ENCODE data around the gene RAB38.

Gene RAB38

DNA sequence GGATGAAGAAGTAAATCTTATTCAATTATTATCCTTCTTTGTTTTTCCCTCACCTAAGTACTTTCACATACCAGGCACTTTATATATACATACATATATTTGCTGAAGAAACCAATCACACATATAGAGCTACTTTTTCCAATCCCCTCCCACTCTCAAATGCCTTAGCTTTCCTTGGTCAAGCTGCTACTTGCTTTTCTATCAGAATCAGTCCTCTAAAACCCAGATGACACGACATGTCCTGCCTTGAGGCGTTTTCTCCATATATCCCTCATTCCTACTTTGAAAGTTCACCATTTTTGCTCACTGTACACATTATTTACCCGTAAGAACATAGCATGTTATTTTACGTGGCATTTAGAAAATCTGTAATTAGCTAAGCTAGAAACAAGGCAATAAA is 5.4 kb downstream of the RAB38 start:
- no peak for DNase-seq (ENCODE audit: low spot score)

DNA sequence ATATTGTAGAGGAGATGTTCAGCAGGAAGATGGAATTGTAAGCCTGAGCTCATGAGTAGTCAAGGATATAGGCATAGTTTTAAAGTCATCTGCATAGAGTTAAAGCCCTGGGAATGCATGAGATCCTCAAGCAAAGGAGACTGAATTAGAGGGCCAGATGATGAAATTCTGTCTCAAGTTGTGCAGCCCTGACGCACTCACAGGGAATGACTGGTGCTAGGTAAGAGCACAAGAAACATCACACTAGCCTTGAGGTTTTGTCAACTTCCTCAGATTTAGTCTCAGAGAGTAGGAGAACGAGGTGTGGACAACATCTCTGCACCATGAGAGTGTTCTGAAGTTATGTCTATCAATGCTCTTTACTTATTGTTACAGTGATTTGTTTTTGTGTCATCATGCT is 5.8 kb downstream of the RAB38 start:
- no peak for DNase-seq (ENCODE audit: low spot score)

DNA sequence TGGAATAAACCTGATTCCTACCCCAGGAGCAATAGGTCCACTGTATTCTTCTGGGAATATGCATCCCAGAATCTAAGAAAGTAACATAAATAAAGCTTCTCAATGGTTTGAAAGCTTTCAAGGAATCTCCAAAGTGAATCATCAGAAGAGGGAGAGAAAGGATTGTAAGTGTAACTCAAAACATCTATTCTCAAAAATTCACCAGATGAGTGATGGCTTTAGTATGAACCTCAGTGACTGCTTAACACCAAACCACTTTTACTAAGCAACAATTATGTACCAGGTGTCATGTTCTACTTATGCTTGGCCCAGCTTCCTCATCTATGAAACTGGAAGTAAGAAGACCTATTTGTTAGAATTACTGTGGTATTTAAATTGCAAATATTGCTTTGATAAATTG is 7.4 kb downstream of the RAB38 start:
- DNase-seq (ENCODE audit: low spot score), result no peak

DNA sequence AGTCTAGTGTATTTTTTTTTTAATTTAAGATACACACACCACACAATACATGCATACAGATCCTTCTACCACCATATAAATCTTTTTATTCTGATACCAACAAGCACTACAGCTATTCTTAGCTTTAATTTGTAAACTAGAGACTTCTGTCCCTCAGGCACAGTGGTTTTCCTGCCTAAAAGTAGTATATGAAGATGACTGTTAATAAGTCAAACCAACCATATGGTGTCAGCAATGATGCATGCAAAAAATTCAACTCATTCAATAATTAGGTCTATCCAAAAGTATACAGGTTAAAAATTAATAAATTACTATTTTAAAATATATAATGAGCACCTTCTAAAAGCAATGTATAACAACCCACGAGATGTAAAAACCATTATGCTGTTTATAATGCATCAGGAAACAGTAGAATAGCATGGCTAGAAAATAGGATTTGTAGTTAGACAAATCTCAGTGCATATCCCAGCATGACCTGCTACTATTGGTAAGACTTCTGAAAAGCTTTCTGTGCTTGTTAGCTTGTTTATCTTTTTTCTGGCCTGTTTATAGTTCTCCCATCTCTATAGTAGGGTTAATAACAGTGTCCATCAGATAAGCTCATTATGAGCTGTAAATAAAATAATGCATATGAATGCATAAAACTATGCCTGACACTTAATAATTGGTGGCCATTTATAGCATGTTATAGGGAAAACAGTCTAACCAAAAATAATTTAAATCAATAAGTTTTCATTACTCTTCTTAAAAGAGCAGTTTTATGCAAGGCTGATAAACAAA is 10.2 kb downstream of the RAB38 start:
- DNase-seq (ENCODE audit: low spot score), result no peak

DNA sequence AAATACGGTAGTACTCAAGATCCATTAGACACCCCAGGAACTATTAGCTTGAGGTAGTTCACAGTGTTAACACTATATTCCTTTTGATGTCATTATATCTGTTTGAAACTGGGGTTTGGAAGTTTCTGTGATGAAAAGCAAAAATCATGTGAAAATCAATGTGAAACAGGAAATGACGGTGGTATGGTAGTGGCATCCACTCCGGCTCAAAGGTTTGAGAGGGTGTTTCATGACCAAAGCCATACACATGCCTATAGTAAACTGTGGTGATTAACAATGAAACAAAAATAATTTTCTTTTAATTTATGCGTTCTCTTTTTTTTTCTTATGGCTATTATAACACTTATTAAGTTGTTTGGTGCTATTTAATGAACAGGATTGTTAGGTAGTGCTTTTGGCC is 10.9 kb downstream of the RAB38 start:
- no peak for DNase-seq (ENCODE audit: low spot score)

DNA sequence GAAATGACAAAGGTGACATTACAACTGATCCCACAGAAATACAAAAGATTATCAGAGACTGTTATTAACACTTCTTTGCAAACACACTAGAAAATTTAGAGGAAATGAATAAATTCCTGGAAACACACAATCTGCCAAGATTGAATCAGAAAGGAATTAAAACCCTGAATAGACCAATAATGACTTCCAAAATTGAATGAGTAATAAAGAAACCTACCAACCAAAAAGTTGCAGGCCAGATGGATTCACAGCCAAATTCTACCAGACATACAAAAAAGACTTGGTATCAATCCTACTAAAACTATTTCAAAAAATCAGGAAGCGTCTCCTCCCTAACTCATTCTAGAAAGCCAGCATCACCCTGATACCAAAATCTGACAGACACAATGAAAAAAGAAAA is 17.2 kb downstream of the RAB38 start:
- DNase-seq (ENCODE audit: low spot score), result no peak

DNA sequence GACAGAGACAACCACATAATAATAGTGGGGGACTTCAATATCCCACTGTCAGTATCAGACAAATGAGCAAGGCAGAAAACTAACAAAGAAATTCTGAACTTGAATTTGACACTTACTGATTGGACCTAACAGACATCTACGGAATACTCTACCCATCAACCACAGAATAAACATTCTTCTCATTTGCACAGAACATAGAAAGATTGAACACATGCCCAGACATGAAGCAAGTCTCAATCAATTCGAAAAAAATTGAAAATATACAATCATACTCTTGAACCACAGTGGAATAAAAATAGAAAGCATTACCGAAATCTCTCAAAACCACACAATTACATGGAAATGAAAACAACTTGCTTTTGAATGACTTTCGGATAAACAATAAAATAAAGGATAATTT is 17.9 kb downstream of the RAB38 start:
- no peak for DNase-seq (ENCODE audit: low spot score)

DNA sequence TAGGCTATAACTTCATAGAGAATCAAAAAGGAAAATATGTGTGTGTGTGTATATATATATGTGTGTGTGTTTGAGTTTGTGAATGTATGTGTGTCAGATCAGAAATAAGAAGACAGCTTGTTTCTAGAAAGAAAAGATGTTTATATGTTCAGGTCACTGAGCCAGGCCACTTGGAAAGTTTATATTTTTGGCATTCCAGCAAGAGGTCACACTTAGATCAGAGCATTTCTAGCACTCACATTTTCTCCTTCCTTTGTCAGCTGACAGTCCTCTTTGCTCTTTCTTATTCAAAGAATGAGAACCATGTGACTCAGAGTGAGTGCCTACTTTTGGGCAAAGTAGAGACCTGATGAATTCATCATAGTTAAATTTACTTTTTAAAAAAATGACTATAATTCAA is 22.9 kb downstream of the RAB38 start:
- DNase-seq (ENCODE audit: low spot score), result no peak

DNA sequence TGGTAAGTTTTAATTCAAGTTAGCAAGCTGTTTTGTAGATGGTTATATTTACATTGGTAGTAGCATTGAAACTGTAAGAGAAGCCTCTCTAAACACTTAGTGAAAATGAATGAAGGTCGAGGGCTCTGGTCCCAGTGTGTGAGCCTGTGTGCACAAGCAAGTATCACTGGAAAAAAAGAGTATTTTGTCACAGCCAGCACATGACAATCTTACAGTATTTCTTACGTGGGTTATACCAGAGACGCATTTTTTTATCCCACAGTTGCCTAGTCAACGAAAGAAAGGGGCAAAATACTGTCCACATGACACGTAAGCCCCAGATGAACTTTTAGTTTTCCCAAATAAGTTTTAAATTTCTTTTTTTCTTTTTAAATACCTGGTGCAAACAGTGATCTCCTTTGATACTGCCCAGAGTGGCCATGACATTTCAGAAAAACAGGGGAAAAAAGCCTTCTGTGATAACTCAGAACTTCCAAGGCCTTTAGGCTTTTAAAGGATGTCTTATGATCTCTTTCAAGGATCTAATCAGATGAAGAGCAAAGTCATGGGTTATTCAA is 23.5 kb downstream of the RAB38 start:
- DNase-seq (ENCODE audit: low spot score), result no peak

DNA sequence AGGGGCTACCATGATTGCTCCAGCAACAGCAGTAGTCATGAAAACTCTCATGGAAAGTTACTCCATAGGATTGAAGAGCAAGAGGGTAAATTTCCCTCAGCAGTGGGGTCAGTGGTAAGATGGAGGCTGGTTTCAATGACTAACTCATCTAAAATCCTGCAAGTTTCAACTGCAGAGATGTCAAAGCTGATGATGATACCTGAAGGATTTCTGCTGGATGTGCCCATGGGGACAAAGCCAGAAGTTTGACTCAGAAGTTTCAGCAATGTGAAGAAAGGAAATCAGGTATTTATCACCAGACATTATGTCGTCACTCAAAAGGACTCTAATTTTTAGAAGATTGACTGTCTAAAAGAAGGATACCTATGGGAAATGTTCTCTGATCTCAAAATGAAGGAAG is 29.1 kb downstream of the RAB38 start:
- DNase-seq (ENCODE audit: low spot score), result no peak

DNA sequence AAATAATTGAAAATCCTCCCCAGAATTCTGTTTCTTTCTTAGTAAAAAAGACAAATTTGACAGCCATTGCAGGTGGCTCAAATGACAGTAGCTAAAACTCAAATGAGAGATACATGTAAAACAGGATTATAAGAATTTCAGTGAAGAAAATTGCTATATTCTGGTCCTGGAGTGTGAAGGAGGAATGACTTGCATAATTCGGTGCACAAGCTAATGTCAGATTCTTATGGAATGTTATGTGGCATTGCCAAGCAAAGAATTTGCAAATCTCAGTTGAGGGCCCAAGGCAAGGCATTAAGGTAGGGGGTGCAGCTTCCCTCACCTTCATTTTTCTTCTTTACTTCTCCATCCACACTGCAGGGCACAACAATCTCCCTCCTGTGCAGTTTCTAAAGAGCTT is 35.4 kb downstream of the RAB38 start:
- DNase-seq (ENCODE audit: low spot score), result no peak

DNA sequence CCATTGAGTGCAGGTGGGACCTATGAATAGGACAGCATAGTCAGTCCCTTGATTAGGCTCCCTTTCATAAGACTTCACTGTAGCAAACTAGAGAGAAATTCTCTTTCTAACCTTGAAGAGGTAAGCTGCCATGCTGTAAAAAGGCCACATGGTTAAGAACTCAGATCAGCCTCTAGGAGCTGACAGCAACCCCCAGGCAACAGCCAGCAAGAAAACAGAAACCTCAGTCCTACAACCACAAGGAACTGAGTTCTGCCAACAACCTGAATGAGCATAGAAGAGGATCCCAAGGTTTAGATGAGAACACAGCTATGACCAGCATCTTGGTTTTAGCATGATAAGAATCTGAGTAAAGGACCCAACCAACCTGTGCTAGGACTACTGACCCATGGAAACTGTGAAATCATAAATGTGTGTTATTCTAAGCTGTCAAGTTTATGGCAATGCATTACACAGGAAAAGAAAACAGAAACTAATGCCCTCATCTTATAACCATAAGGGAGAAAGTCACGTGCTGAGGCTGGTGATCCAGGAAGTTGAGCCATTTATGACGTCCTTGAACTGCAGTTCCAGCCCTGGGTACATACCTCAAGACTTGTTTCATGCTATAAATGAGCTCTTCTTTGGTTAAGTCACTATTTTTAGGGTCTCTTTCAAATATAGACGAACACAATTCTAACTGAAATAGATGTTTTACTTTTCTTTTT is 43.3 kb downstream of the RAB38 start:
- no peak for DNase-seq (ENCODE audit: low spot score)

DNA sequence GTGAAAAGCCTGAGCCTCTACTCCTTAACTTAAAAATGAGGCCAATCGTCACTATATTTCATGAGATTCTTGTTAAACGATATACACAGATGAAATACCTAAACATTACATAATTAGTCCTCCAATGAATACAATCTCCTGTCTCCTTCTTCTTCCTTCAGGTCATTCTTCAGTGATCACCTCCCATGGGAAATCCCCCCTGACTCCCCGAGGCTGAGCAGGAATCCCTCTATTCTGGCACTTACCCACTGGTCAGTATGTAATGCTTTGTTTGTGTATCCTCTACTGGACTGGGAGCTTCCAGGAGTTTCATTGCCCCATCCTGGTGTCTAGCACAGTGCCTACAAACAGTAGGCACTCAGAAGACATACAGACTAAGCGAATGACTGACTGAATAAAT is 52.3 kb downstream of the RAB38 start:
- DNase-seq (ENCODE audit: low spot score), result no peak

DNA sequence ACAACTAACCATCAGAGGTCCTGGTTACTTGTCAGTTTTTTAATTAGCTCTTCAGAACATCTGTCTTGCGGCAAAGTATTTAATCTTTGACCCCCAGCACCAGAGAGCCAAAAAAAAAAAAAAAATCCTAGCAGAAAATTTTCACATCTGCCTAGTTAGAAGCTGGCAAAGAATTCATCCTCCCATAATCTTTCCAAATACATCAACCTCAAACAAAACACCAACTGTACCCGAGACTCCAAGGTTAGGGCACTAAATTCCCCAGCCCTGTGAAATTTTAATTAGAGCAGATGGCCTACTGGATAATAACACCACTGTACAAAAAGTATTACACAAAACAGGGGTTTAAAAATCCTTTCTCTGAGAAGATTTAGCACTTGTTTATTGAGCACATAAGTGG is 55.7 kb downstream of the RAB38 start:
- no peak for DNase-seq (ENCODE audit: low spot score)

DNA sequence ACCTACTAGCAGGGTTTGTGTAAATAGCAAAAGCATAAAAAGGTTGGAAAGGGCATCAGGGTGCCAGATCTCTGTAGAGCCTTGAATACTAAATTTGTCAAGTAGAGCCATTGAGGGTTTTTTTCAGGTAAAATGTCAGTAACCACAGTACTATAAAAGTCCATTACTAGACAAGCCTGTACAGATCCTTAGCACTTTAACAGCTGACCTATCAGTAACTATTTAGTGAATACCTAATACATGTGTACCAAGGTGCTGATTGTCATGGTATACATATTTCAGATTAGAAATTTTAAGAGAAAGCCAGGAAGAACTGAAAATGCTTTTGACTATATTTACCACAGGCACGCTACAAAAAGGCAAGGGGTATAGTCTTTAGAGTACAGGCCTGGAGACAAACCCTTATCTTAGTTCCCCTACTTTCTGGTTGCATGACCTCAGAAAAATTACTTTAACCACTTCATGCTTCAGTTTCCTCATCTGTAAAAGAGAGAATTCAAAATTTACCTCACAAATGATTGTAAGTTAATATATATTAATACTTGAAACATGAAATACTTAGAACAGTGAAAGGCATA is 57.9 kb downstream of the RAB38 start:
- DNase-seq (ENCODE audit: low spot score), result no peak

DNA sequence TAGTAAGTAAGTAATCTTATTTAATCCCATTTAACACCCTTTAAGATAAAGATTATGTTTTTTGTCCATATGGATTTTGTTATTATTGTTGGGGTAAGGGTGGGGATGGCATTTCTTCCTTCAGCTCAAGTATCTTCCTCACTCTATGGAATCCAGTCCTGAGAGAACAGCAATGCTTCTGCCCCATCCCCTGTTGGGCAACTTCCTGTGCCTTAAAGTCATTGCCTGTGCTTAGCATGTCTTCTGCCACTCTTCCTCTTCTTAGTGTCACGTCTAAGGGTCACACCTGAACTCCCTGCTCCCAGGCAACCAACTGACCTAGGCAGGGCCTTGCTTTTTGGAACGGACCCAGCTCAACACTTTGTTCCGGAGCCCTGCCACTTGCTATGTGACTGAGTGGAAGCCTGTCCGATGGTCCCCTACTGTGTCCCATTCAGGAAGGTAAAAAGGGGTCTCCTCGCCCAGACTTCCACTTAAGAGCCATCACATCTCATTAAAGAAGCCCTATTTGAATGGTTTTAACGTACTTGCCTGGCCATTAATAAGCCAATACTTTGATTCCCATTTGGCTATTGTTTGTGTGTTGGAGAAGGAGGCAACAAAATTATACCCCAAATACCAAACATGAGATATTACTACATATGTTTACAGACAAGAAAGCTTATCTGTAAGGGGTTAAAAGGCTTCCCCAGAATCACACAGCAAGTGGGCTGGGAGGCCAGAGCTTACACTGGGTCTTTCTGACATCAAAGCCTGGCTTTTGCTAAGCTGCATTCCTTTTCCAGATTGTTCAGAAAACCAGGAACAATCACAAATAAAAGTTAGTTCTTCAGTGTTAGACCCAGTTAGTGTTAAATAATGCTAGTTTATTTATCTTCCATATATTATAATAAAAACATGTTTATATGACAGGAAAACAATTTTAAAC is 59.2 kb downstream of the RAB38 start:
- no peak for DNase-seq (ENCODE audit: low spot score)

DNA sequence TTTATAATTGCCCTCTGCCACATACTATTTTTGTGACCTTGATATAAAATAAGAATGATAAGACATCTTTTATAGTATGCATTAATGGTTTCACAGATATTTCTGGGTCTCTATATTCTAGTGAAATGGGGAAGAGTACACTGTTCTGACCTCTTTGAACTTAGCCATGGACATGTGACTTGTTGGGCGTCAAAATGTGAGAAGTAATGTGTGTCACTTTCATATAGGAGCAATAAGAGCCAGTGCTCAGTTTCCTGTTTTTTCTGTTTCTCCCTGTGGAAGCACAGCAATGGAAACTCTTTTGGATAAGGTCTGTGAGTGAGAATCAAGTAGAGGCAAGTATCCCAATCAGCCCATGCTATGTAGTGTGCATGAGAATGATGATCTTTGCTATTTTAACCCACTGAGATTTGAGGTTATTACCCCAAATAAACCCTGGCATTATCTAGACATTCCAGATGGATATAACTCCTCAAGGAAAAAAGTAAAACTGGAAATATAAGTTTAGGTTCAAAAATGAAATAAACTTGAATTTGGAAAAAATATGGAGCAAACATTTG is 60.7 kb downstream of the RAB38 start:
- no peak for DNase-seq (ENCODE audit: low spot score)

DNA sequence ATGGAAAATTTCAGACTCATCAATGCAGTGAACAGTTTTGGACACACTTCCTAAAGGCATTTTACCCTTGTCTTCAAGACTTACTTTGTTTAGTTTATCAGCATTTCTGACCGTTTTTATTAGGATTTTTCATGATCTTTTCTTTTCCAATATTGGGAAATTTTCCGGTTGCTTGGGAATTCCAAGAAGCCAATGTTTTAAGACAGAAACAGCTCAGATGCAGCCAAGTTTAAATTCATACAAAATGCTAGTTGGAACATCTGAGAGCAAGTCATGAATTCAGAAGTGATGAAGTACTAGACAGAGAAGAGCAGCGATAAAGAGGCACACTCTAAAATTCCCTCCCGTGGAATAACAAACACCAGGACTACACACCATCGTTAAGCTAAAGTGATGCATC is 68.6 kb downstream of the RAB38 start:
- DNase-seq (ENCODE audit: low spot score), result no peak

DNA sequence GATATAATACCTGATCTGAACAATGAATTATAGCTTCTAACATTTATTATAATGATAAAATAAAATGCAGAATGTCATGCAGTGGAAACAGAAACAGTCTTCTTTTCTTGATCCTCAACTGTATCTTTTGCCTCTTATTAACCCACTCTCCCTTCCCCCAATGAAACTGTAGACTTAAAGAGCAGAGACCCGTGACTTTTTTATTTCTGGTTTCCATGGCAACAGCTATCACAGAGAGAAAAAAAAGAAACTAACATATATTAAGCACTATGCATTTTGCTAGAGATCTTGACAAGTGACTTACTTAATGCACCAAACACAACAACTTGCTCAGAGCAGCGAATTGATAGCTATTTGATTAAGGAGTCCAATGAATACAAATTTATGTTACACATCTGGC is 69.3 kb downstream of the RAB38 start:
- no peak for DNase-seq (ENCODE audit: low spot score)

DNA sequence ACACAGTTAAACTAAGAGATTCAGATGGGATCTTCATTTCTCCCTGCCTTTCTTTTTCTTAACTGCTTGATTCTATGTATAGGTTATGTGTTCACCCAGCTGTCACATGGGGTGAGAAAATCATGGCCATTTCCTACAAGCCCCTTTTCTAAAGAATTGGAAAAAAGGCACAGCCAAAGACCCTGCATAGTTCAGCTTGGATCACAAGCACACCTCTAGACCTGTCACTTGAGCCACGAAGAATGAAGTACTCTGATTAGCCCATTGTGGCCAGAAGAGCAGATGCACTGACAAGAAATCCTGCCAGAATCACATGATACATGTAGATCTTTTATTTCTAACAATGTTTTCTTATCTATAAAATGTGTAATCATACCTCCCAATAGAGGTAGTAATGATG is 69.7 kb downstream of the RAB38 start:
- DNase-seq (ENCODE audit: low spot score), result no peak

DNA sequence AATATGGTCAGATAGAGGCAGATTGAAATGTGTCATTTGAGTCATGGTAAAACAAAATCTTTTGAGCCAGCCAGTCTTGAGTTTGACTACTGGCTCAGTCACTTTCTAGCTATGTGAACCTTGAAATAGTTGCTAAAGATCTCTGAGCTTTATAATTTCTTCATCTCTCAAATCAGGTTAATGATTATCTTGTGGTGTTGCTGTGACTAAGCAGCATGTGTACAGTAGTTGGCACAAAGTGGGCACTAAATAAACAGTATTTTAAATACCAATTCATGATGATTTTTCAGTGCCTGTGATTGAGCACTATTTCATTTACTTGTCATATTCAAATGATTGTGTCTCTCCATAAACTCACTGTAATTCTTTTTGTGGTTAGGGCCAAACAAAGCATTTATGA is 70.8 kb downstream of the RAB38 start:
- DNase-seq (ENCODE audit: low spot score), result no peak
